OCI-LY7 (cell line): ENCODE measurements around the gene PLCL2. TPM values are rescaled to one million over a fixed set of nuclear protein-coding genes. Genes with fewer than 3 reads are reported as not detected.

Source experiments
- BruUV-seq: library from RNA; stranded (reverse); fragments of 400-500 nt; replicated peaks from 2 replicates; lab custom pipeline; 2021; lab: Mats Ljungman, UMichigan
- CTCF ChIA-PET: fragments of 300-600 bp; sonication (Branson Sonifier 250); formaldehyde crosslinking; loops from one replicate; lab custom pipeline; 2022; ENCODE audit warnings: antibody characterized with exemption; ENCODE audit not compliant: unreplicated experiment; lab: Charles Lee
- POLR2A ChIA-PET: fragments of 300-600 bp; sonication (Branson Sonifier 250); formaldehyde crosslinking; loops from one replicate; lab custom pipeline; 2022; ENCODE audit warnings: antibody characterized with exemption; lab: Charles Lee
- DNase-seq: peaks from one replicate; pipeline ENCODE4 v3.0.0-alpha.2; 2015; ENCODE audit warnings: low spot score
- H2AFZ ChIP-seq: fragments of 200-600 bp; sonication (generic), shearing (Covaris generic); 2 replicates; pipeline ENCODE4 v1.6.1; 2014; ENCODE audit warnings: mild to moderate bottlenecking, antibody characterized with exemption, low read length, moderate library complexity
- H3K27ac ChIP-seq: fragments of 200-600 bp; sonication (generic); 2 replicates; pipeline ENCODE4 v1.5.1; 2014; ENCODE audit warnings: mixed run types, low read depth, mild to moderate bottlenecking, moderate library complexity, low read length, inconsistent platforms; ENCODE audit not compliant: poor library complexity, severe bottlenecking
- H3K36me3 ChIP-seq: fragments of 200-600 bp; sonication (generic); 2 replicates; pipeline ENCODE4 v1.6.1; 2014; ENCODE audit warnings: mild to moderate bottlenecking, antibody characterized with exemption, low read length, moderate library complexity, mixed read lengths; ENCODE audit not compliant: insufficient read depth
- H3K4me1 ChIP-seq: fragments of 200-600 bp; sonication (generic); 2 replicates; pipeline ENCODE4 v1.5.1; 2014; ENCODE audit warnings: mild to moderate bottlenecking, low read length; ENCODE audit not compliant: insufficient read depth, poor library complexity, severe bottlenecking
- H3K4me2 ChIP-seq: fragments of 200-600 bp; sonication (generic); 2 replicates; pipeline ENCODE4 v1.6.1; 2014; ENCODE audit warnings: mild to moderate bottlenecking, low read length
- H3K4me3 ChIP-seq: fragments of 200-600 bp; sonication (generic); 2 replicates; pipeline ENCODE4 v1.5.1; 2014; ENCODE audit warnings: mild to moderate bottlenecking, low read depth, low read length; ENCODE audit not compliant: poor library complexity, severe bottlenecking
- H3K79me2 ChIP-seq: fragments of 200-600 bp; sonication (generic); 2 replicates; pipeline ENCODE4 v1.6.1; 2016; ENCODE audit warnings: low read depth, mild to moderate bottlenecking, low read length, moderate library complexity, mixed read lengths; ENCODE audit not compliant: insufficient read depth
- H3K9me2 ChIP-seq: fragments of 200-600 bp; sonication (generic); 2 replicates; pipeline ENCODE4 v1.6.1; 2016; ENCODE audit warnings: mild to moderate bottlenecking, low read length, mixed read lengths; ENCODE audit not compliant: insufficient read depth
- H3K9me3 ChIP-seq: fragments of 200-600 bp; sonication (generic); 2 replicates; pipeline ENCODE4 v1.6.1; 2014; ENCODE audit warnings: mild to moderate bottlenecking, mixed run types, low read length, mixed read lengths
- H4K20me1 ChIP-seq: fragments of 200-600 bp; sonication (generic); 2 replicates; pipeline ENCODE4 v1.6.1; 2014; ENCODE audit warnings: mild to moderate bottlenecking, antibody characterized with exemption, low read length, moderate library complexity, mixed read lengths; ENCODE audit not compliant: insufficient read depth
- EZH2phosphoT487 ChIP-seq: fragments of 200-600 bp; sonication (generic); IDR thresholded peaks from 2 replicates; pipeline ENCODE4 v1.6.1; 2018; ENCODE audit warnings: low read depth, borderline replicate concordance, mild to moderate bottlenecking, mixed run types, antibody characterized with exemption, low read length, moderate library complexity, mixed read lengths
- intact Hi-C: fragments of 100-400 bp; cut with micrococcal nuclease; formaldehyde crosslinking; loops from one replicate; pipeline ENCODE4 v1.10.0; 2022; ENCODE audit not compliant: unreplicated experiment
- total RNA-seq, 2 experiments: library from RNA; depleted of rRNA in 1 of 2; stranded (reverse); fragments of >200 nt in 1 of 2; shearing (Covaris generic) in 1 of 2; gene quantifications; 2 replicates each; pipeline ENCODE4 v1.2.3, GENCODE V29; 2014 to 2022
- TF ChIP-seq, protein P1 (sequence below): fragments of 200-600 bp; sonication (generic); conservative IDR thresholded peaks from 2 replicates; pipeline ENCODE4 v1.5.1; 2014; ENCODE audit warnings: mild to moderate bottlenecking, antibody characterized with exemption, low read length, moderate library complexity, mixed read lengths

PLCL2 gene
- total RNA-seq, 2 experiments from 2014 or later: 34.1 to 41.6 TPM

GRCh38 chr3:16943857-16944256 is 59.1 kb downstream of the PLCL2 start:
- no peaks in the 10 kb centered on the region for H3K36me3 ChIP-seq
- no peaks in the 10 kb centered on the region; the same call in 1 of the 2 replicates for H3K79me2 ChIP-seq
- no TSS peak for BruUV-seq
- ChIA-PET POLR2A (interaction anchor here (0.7 to 2.4 kb wide), 7 partner anchors 11 to 250 kb away, joined by 3 to 11 read pairs (median 3); no protein-coding TSS in a partner anchor), CTCF (interaction anchor here (0.5 to 1.0 kb wide), 3 partner anchors 23 to 50 kb away, joined by 3 read pairs; no protein-coding TSS in a partner anchor)
- H3K4me1 ChIP-seq: no peaks in the 10 kb centered on the region
- H4K20me1 ChIP-seq: no peaks in the 10 kb centered on the region
- no peak overlapping the region for H3K4me2 ChIP-seq
- no peak overlapping the region for H3K27ac ChIP-seq
- no peaks in the 10 kb centered on the region for H3K9me2 ChIP-seq
- intact Hi-C loops: no loop called here
- H3K9me3 ChIP-seq: no peaks in the 10 kb centered on the region
- no peak overlapping the region for H2AFZ ChIP-seq
- TF ChIP-seq, protein P1, sequence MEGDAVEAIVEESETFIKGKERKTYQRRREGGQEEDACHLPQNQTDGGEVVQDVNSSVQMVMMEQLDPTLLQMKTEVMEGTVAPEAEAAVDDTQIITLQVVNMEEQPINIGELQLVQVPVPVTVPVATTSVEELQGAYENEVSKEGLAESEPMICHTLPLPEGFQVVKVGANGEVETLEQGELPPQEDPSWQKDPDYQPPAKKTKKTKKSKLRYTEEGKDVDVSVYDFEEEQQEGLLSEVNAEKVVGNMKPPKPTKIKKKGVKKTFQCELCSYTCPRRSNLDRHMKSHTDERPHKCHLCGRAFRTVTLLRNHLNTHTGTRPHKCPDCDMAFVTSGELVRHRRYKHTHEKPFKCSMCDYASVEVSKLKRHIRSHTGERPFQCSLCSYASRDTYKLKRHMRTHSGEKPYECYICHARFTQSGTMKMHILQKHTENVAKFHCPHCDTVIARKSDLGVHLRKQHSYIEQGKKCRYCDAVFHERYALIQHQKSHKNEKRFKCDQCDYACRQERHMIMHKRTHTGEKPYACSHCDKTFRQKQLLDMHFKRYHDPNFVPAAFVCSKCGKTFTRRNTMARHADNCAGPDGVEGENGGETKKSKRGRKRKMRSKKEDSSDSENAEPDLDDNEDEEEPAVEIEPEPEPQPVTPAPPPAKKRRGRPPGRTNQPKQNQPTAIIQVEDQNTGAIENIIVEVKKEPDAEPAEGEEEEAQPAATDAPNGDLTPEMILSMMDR: no peak
- TF ChIP-seq EZH2phosphoT487: no peak
- no peak overlapping the region for H3K4me3 ChIP-seq
- no peak for DNase-seq

GRCh38 chr3:16944356-16944755 is 59.6 kb downstream of the PLCL2 start:
- ChIA-PET POLR2A (interaction anchor here (1.0 to 1.3 kb wide), 2 partner anchors 16 to 78 kb away, joined by 3 read pairs; no protein-coding TSS in a partner anchor), CTCF (interaction anchor here (0.6 kb wide), 1 partner anchor 23 kb away, joined by 3 read pairs; no protein-coding TSS in a partner anchor)
- no TSS peak for BruUV-seq
- H3K79me2 ChIP-seq: no peaks in the 10 kb centered on the region; the same call in 1 of the 2 replicates
- H3K36me3 ChIP-seq: no peaks in the 10 kb centered on the region
- no peak for TF ChIP-seq EZH2phosphoT487
- TF ChIP-seq, protein P1: no peak
- no peaks in the 10 kb centered on the region for H3K4me1 ChIP-seq
- no peak for DNase-seq
- no peak overlapping the region for H3K27ac ChIP-seq
- no peak overlapping the region for H2AFZ ChIP-seq
- intact Hi-C loops: no loop called here
- H3K4me3 ChIP-seq: no peak overlapping the region
- H3K9me2 ChIP-seq: no peaks in the 10 kb centered on the region
- no peak overlapping the region for H3K4me2 ChIP-seq
- H4K20me1 ChIP-seq: no peaks in the 10 kb centered on the region
- H3K9me3 ChIP-seq: no peaks in the 10 kb centered on the region

DNA sequence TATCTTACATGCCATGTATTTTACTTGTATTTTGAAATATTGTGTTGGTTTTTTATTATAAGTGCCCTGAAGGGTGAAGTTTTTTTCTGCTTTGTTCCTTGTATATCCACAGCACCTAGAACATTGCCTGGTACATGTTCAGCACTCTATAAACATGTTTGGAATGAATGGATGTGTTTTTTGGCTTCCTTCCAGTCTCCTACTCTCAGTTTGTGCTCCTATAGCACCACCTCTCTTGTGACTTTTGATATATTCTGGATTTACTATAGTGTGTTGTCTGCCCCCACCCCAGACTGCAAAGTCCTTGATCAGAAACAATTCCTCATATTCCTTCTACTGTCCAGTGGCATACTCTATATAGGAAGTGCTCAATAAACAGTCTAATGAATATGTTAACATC is 60.6 kb downstream of the PLCL2 start:
- Histone ChIP-seq H3K79me2 (no peaks in the 10 kb centered on the region; the same call in 1 of the 2 replicates), H3K4me2 (no peak overlapping the region), H3K4me3 (no peak overlapping the region), H3K27ac (no peak overlapping the region), H3K4me1 (no peaks in the 10 kb centered on the region), H3K9me3 (no peaks in the 10 kb centered on the region), H2AFZ (no peak overlapping the region), H3K9me2 (no peaks in the 10 kb centered on the region), H3K36me3 (no peaks in the 10 kb centered on the region), H4K20me1 (0 out of 2 replicates have a peak, but pooled peaks cover 6% of the 10 kb centered on the region)
- ChIA-PET CTCF (no interaction called here), POLR2A (no interaction called here)
- no peak for DNase-seq
- TF ChIP-seq EZH2phosphoT487: no peak
- TF ChIP-seq, protein P1: no peak
- BruUV-seq: no TSS peak
- intact Hi-C loops: no loop called here
